Panc1 (cell line): ENCODE data around the gene ENAH.

ENCODE experiments used
- TCF7L2 ChIP-seq: IDR thresholded peaks from 2 replicates; pipeline ENCODE4 v1.6.1; 2011; ENCODE audit warnings: mild to moderate bottlenecking, low read depth, low read length, inconsistent platforms
- TF ChIP-seq, protein P1 (sequence below): fragments of 450-650 bp; IDR thresholded peaks from 2 replicates; pipeline ENCODE4 v1.5.1; 2017; ENCODE audit warnings: mild to moderate bottlenecking

GRCh38 chr1:225480825-225481434 is 172.0 kb downstream of the ENAH start:
- TF ChIP-seq, protein P1, sequence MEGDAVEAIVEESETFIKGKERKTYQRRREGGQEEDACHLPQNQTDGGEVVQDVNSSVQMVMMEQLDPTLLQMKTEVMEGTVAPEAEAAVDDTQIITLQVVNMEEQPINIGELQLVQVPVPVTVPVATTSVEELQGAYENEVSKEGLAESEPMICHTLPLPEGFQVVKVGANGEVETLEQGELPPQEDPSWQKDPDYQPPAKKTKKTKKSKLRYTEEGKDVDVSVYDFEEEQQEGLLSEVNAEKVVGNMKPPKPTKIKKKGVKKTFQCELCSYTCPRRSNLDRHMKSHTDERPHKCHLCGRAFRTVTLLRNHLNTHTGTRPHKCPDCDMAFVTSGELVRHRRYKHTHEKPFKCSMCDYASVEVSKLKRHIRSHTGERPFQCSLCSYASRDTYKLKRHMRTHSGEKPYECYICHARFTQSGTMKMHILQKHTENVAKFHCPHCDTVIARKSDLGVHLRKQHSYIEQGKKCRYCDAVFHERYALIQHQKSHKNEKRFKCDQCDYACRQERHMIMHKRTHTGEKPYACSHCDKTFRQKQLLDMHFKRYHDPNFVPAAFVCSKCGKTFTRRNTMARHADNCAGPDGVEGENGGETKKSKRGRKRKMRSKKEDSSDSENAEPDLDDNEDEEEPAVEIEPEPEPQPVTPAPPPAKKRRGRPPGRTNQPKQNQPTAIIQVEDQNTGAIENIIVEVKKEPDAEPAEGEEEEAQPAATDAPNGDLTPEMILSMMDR, result peak; percentile 93
- TF ChIP-seq TCF7L2, result no peak
